ENCODE measurements around the gene C11orf16.
"Not testable (repeated sequence)": the region's sequence is repeated elsewhere in the genome, so short reads cannot be mapped to it uniquely, and the experiment has no call there.

Gene C11orf16

DNA sequence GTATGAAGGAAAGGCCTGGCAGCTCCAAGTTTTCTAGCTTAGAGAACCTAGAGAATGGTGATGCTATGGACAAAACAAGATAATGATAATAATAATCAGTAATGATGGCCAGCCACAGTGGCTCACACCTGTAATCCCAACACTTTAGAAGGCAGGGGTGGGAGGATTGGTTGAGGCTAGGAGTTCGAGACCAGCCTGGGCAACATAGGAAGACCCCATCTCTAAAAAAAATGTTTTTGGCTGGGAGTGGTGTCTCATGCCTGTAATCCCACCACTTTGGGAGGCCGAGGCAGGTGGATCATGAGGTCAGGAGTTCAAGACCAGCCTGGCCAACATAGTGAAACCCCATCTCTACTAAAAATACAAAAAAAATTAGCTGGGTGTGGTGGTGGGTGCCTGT is 3.0 kb upstream of the C11orf16 start:
- not testable (repeated sequence) for DNase-seq

DNA sequence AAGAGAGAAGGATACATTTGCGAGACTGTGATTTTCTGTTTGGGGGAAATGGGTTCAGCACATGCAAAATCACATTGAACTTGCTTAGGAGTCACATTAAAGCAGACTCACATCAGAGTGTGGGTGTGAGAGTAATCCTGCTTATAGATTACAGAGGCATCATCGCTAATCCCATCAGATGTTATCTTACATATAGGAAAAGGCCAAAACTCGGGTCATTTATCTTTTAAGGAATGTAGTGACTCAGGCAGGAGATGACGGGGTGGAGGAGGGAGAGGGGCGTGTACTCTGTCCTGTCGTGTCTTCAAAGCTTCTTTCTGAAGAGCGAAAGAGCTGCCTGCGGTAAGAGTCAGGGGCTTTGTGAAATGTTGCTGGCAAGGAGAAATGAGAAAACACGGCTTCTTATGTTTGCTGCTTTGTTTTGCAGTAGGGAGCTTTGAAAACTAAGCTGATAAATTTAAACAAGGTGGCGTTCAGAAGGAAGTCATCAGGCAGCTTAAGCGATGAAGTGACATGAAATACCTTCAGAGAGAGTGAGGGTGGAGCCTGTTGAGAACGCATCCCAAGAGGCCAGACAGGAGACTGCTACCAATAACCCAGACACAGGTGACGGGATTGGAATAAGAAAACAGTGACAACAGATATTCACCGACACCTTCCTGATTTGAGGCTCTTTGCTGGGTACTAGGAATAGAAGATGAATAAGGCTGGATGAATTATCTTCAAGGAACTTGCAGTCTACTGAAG is 2.2 kb upstream of the C11orf16 start:
- no peak for DNase-seq

DNA sequence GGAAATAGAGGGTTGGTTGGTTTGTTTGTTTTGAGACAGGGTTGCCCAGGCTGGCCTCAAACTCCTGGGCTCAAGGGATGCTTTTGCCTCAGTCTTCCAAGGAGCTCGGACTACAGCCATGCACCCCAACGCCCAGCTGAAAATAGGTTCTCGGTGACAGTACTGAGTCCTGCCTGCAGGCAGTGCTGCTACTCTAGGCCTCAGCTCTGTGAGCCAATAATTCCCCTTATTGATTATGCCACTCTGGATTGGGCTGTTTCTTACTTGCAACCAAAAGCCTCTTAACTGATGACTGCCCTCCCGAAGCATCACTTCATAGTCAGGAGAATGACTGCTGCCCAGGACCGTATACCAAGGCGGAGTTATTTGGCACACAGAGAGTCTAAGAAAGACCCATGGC is 1.2 kb upstream of the C11orf16 start:
- DNase-seq = no peak

DNA sequence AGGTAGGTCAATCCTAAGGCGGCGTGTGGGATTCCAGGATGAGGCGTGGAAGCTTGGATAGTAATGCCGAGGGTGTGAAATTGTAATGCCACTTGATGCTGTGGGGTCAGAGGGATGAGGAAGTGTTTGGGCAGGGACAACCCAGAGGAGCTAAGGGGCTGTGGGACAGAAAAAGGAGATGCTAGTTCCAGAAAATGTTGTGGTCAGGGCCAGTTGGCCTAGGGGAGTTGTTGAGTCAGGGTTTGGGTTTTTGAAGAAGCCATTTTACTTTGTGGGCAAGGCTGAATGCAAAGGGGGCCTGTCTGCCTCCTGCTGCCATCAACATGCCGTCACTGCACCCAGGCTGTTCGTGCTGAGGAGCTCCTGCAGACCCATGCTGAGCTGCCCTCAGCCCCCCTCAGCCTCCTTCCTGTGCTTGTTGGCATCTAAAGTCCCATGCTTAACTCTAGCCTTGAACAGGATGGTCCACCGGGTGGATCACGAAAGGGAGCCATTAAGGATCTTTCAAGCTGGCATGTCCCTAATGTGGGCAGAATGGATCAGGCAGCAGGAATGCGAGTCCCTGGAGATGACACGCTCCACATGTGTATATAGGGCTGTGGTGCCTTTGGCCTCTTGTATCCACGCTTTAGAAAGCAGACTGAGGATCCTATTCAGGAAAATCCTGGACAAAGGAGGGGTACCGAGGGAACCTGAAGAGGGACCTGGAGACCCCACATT is 2.1 kb downstream of the C11orf16 start:
- DNase-seq = no peak

DNA sequence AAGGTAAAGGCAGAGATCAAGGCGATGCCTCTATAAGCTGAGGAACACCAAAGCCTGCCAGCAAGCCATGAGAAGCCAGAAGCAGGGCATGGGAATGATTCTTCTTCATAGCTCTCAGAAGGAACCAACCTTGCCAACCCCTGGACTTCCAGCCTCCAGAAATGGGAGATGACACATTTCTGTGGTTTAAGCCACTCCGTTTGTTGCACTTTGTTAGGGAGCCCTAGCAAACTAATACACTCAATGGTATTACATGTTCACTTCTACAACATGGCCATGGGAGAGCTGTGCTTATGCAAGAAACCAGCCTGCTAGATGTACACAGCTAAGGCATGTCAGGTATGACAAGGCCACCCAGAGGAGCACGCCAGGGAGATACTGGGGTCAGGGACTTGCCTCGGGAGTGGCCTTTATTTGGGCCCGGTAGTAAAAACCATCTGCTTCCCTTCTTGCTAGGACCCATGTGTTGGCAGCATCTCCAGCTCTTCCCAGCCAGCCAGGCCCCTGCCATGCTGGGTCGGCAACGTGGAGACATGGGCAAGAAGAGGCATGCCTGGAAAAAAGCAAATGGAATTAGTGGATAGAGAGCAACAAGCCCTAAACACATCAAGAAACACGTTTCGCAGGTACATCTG is 3.6 kb downstream of the C11orf16 start:
- no peak for DNase-seq

DNA sequence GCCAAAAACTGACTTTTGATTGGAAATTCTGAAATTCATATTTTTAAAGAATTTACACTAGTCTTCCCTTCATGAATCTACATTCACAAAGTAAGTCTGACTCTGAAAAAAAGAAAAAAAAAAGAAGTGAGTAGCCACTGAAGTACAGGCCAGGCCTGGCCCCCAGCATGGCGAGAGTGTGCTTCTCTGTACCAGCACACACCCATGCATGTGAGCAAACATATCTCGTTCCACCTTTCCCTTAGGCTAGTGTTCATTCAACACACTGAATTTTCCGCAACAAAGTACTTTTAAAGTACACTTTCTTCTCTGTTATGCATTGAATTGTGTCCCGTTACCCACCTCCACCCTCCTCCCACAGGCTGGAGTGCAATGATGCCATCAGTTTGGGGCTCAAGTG is 4.5 kb downstream of the C11orf16 start:
- no peak for DNase-seq

DNA sequence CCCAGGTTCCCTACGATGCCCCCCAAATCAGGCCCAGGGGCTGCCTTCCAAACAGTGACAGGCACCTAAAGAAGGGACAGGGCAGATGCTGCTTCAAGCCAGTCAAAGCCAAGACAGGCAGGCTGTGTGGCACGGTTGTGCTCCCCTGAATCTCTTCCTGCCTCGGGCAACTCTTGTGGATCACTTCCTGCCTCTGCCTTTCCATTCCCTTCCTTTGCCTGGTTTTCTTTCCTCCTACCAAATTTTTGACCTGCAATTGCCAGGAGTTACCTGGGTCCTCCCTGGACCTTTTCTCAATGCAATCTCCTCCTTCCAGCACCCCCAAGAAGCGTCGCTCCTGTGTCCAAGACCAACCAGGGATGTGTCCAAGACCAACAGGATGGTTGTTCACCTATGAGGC is 5.5 kb downstream of the C11orf16 start:
- DNase-seq = no peak

DNA sequence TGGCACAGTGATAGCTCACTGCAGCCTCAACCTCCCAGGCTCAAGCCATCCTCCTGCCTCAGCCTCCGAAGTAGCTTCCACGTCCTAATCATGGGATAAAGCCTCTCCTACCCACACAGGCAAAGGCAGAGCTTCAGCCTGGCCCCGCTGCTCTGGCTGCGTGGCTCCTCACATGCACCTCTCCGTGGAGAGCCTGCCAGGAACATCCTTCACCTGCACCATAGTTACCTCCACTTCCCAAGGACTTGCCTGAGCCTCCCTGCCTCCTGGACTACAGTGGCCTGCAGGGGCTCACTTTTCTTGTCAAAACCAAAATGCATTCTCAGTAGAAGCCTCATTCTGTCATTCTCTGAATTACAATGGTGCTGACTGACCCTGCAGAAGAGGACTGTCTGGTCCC is 6.5 kb downstream of the C11orf16 start:
- no peak for DNase-seq

DNA sequence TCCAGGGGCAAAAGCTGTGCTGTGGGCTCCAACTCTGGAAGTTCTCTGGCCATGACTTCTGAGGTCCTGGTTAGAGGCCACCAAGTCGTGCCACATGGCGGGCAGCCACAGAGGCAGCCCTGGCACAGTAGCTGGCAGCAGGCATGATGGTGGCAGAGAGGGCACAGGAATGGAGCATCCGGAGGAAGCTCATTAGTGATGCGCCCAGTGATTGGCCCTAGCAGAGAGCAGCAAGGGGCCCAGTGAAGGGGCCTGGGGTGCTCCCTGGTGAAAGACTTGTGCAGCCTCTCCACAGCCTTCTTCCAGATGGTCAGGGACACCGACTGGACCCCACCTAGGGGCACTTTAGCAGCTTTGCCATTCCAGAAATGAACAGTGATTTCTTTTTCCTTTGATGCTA is 7.0 kb downstream of the C11orf16 start:
- no peak for DNase-seq

DNA sequence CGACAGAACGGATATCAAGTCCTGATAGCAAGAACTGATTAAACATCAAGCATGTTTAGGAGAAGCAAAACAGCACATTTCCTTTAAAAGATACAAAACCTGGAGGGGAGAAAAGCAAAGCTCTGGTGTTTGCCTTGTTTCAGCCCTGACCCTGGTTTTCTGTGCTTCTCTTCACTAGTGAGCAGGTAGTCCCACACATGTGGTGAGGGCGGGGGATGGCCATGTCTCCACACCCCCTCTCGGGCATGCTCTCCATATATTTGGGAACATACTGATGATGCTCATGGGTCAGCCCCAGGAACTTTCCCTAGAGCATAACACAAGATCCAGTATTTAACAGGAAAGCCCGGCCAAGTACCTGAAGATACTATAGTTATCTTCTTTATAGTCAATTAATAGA is 10.1 kb downstream of the C11orf16 start:
- no peak for DNase-seq

DNA sequence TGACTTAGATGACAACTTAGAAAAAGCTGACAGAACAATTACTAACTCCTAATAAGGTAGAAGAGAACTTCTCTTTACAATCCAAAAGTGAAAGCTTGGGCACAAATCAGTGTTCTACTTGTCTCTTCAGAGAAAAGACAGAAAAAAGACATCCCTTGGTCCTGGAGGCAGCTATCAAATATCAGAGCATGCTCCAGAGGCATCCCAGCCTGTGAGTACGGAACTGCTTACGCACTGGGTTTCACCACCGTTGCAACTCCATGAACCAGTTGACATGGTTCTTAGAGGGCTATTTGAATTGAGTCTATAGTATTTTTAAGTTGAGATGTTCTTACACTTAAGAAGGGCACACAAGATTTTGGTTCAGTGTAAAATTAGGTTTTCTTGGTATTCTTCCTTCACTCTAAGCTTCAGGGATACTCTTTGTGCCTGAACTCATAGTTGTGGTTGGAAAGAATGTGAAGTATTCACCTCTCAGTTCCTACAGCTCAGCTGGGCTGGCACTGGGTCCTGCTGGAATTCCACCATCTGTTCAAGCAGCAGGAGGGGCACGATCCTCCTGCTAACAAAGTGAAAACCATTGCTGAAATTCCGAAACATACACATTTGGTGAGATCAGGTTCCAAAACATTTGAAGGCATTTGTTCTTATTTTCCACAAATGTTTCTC is 15.5 kb downstream of the C11orf16 start:
- DNase-seq = no peak

DNA sequence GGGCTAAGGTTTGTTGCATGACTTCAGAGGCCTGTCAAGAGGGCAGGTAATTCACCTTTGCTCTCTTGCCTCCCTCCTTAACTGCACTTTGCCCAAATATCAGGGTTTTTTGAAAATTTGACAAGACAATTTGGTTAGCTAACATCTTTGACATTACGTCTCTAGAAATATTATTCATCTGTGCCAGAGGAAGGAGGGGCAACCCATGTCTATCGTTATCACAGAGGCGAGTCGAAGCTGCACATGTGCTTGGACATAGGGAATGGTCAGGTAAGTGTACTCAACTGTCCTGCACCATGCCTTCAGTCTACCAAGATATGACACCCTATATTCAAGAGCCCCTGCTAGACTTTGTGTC is 18.1 kb downstream of the C11orf16 start:
- no peak for DNase-seq

DNA sequence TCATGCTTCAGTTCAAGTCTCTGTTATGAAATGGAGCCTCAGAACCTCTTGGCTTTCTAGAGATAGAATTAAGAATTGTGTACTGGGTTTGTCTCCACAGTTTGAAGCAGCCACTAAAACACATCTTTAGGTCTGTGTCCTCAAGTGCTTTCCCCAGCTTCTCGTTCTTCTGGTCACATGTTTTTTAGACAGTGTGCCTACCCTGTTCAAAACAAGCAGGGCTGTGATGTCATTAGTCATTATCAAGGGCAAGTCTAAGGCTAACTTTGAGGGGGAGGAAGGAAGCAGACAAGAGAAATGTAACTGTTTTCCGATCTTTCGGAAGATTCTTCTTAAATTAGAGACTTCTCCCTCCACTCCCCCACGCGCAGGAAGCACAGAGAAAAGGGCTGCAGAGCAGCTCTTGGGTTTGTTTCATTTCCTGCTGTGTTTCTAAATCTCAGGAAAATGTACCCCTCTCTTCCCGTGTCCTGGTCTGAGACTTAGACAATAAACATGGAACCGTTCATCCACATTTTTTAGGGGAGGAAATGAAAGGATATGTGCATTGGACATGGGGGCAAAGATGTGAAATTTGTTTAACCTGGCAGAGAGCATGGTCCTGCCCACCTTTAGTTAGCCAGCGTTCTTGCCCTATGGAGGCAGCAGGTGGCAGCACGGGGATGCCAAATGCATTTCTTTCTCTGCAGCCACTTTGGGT is 18.6 kb downstream of the C11orf16 start:
- DNase-seq = peak; percentile 54

DNA sequence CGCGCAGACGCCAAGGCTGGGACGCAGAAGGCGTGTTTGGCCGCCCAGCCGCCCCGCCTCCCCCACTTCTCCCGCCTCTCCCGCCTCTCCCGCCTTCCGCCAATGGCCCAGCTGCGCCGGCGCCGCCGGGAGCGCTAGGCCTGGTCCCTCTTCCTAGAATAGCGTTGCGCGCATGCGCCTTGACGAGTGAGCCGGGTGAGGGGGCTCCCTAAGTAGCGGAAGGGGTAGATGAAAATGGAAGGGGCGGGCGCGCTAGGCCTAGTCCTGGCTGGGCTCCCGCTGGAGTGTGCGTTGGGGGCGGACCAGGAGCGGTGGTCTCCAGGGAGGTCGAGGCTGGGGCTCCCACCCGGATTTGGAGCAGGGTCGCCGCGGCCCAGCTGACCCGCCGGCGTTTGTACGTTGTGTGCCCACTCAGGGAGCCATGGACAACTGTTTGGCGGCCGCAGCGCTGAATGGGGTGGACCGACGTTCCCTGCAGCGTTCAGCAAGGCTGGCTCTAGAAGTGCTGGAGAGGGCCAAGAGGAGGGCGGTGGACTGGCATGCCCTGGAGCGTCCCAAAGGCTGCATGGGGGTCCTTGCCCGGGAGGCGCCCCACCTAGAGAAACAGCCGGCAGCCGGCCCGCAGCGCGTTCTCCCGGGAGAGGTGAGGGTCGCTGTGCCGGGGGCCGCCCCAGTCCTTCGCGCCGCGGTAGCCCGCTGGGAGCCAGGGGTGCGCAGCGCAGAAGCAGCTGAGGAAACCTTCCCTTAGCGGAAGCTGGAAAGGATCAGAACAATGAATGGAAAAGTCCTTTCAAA is 21.5 kb downstream of the C11orf16 start, which contains the start of gene AKIP1:
AKIP1 (plus strand) TSS at position 161 of the 795 bp plus-strand sequence; CDS start at position 422, 261 bp downstream.
- peak; percentile 81 for DNase-seq

DNA sequence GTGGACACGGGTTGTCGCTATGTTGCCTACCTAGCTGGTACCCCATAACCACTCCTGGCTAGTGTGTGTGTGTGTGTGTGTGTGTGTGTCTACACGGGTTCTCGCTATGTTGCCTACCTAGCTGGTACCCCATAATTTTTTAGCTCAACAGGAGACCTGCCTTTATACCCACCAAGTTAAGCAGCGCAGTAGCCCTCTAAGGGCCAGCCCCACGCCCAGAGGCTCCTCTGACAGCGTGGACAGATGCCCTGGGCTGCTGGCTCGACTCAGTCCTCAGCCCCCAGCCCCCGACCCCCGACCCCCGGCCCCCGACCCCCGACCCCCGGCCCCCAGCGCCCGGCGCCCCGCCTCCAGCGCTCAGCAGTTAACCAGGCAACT is 22.1 kb downstream of the C11orf16 start:
- no peak for DNase-seq

DNA sequence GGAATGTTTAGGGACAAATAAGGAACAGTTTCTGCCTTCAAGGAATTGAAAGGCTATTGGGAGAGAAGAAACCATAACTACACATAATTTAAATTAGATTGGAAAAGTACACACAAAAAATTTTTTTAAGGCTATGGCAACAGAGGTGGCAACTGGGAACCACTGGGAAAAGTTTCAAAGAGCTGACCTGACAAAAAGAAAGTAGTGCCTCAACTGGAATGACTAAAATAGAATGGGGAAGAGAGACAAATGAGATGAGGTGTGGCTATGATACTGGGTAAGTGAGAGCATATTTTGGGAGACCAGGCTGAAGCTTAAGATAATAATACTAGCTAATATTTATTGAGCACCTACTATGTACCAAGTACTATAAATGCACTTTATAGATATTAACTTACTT is 24.6 kb downstream of the C11orf16 start:
- no peak for DNase-seq

DNA sequence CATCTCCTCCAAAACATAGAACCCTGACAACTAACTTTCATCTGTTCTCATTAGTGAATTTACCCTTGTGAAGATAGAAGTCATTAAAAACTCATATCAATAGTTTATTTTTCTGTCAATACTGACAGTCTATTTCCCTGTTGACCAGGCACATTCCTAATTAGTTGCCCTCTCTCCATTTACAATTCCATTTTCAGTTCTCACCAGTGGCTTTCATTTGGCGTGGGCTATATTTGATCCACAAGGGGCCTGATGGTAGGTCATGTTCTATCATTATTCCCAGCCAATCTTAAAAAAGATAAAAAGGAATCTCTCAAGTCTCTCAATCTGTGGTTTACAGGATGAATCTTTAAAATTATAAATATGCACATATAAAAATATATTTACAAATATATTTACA is 25.6 kb downstream of the C11orf16 start:
- DNase-seq = no peak

DNA sequence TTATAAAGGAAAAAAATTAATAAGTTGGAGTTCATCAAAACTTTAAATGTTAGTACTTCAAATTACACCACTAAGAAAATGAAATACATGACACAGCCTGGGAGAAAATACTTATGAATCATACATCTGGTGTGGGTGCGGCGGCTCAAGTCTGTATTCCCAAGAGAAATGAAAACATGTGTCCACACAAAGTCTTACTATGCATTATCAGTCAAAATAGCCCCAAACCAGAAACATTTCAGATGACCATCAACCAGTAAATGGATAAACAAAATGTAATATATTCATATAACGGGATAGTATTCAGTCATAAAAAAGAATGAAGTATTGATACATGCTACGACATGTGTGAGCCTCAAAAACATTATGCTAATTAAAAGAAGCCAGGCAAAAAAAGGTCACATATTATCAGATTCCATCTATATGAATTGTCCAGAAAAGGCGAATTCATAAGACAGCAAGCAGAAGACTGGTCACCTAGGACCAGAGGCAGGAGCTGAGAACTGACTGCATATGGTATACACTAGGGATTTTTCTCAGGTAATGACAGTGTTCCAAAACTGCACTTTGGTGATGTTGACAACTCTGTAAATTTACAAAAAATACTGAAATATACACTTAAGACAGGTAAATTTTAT is 27.1 kb downstream of the C11orf16 start:
- DNase-seq = no peak

DNA sequence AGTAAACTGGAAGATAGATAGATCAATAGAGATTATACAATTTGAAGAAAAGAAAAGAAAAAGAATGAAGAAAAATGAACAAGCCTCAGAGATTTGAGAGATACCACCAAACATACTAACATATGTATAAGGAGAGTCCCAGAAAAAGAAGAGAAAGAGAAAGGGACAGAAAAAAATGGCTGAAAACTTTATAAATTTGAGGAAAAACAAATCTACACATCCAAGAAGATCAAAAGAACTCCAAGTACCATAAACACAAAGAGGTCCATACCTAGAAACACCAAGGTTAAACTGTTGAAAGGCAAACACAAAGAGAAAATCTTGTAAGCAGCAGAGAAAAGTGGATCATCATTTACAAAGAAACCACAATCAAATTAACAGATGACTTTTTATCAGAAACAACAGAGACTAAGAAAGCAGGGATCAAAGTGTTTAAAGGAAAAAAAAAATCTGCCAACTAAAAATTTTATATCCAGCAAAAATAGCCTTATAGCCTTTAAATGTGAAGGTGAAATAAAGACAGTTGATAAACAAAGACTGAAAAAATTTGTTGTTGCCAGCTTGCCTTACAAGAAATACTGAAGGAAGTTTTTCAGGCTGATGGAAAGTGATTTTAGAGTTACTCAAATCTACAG is 33.5 kb downstream of the C11orf16 start:
- DNase-seq = no peak

DNA sequence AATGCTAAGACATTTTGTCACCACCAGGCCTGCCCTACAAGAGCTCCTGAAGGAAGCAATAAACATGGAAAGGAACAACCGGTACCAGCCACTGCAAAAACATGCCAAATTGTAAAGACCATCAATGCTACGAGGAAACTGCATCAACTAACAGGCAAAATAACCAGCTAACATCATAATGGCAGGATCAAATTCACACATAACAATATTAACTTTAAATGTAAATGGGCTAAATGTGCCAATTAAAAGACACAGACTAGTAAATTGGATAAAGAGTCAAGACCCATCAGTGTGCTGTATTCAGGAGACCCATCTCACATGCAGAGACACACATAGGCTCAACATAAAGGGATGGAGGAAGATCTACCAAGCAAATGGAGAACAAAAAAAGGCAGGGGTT is 41.6 kb downstream of the C11orf16 start:
- DNase-seq = not testable (repeated sequence)

DNA sequence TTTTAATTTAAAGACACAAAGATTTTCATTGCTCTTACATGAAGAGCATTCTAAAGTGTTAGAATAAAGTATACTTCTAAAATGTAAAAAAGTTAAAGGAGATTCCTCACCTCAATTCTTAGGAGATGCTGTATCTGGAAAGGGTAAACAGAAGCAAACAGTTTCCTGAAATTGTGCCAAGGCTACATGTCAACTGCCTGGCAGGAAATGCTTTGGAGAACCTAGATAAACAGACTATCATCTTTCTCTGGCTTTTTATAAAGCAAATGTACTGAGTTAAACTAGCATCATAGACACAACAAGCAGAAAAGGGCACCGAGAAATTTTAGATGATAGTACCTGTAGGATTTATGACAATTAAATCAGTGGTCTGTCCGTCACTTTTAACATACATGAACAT is 46.4 kb downstream of the C11orf16 start:
- no peak for DNase-seq
